GM12873 (cell line): Measurements from ENCODE around the gene TCEANC2.

Experiments
- TF ChIP-seq, protein P1 (sequence below): IDR thresholded peaks from 2 replicates; pipeline ENCODE4 v1.5.1; 2012; ENCODE audit warnings: low read depth, mild to moderate bottlenecking, moderate library complexity, low read length, control low read depth; ENCODE audit not compliant: insufficient read depth; ENCODE audit errors: missing control alignments

The TCEANC2 gene

DNA sequence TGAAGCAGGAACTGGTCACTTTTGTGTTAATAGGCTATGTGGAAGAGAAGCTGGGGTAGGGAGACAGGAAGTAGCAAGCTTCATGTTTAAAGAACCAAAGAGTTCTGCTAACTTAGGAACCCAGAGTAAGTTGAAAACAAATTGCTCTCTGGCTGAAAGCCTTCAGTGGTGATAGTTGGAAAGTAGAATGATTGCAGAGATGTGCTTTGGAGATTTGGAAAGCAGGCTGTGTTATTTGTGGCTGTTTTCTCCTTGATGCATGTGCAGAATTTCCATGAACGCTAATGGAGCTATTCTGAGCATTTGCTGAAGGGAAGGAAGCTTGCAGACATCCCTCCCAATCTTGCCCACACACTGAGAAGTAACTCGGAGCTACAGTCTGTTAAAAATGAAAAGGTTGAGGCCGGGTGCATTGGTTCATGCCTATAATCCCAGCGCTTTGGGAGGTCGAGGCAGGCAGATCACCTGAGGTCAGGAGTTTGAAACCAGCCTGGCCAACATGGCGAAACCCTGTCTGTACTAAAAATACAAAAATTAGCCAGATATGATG is 45.7 kb downstream of the TCEANC2 start:
- TF ChIP-seq, protein P1, sequence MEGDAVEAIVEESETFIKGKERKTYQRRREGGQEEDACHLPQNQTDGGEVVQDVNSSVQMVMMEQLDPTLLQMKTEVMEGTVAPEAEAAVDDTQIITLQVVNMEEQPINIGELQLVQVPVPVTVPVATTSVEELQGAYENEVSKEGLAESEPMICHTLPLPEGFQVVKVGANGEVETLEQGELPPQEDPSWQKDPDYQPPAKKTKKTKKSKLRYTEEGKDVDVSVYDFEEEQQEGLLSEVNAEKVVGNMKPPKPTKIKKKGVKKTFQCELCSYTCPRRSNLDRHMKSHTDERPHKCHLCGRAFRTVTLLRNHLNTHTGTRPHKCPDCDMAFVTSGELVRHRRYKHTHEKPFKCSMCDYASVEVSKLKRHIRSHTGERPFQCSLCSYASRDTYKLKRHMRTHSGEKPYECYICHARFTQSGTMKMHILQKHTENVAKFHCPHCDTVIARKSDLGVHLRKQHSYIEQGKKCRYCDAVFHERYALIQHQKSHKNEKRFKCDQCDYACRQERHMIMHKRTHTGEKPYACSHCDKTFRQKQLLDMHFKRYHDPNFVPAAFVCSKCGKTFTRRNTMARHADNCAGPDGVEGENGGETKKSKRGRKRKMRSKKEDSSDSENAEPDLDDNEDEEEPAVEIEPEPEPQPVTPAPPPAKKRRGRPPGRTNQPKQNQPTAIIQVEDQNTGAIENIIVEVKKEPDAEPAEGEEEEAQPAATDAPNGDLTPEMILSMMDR: no peak

DNA sequence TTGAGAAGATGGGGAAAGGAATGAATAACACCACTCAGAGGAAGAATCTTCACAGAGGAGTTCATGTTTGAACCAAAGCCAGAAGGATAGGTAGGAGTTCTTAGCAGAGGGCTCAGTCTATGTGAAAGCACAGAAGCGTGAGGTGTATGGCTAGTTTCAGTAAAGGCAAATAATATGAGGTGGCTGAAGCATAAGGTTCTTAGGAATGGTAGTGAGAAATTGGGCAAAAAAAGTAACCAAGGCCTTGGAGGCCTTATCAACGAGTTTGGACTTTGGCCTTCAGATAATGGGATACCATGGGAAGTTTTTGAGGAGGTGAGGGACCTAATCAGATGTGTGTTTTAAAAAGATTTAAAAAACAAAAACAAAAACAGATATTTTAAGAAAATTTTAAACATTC is 47.1 kb downstream of the TCEANC2 start:
- TF ChIP-seq, protein P1: no peak

GRCh38 chr1:54103414-54103813 is 50.0 kb downstream of the TCEANC2 start:
- TF ChIP-seq, protein P1: no peak

DNA sequence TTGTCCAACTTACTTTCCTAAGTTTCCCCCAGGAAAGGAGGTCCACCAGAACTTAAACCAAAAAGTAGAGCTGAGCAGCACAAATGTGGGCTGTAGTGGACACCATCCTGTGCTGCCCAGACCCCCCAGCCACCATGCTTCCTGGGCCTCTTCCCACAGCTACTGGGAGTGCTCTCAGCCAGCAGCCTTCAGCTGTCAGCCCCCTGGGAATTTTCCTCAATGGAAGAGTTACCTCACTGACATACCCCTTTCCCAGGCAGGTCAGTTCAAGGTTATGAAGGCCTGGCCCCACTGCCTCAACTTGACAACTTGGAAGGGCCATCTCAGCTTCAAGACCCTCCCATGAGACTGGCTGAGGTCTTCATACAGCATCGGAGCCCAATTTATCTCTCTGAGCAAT is 51.7 kb downstream of the TCEANC2 start:
- TF ChIP-seq, protein P1: no peak

DNA sequence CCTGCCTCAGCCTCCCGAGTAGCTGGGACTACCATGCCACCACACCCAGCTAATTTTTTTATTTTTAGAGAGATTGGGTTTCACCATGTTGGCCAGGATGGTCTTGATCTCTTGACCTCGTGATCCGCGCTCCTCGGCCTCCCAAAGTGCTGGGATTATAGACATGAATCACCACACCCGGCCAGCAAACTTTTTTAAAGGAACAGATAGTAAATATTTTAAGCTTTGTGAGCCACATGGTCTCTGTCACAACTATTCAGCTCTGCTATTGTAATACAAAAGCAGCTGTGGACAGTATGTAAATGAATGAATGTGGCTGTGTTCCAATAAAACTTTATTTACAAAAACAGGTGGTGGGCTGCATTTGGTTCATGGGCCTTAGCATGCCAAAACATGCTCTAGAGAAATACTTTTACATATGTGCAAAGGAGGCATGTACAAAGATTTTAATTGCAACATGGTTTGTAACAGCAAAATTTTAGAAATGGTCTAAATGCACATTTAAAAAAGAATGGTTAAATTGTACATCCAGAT is 52.4 kb downstream of the TCEANC2 start:
- TF ChIP-seq, protein P1: no peak

DNA sequence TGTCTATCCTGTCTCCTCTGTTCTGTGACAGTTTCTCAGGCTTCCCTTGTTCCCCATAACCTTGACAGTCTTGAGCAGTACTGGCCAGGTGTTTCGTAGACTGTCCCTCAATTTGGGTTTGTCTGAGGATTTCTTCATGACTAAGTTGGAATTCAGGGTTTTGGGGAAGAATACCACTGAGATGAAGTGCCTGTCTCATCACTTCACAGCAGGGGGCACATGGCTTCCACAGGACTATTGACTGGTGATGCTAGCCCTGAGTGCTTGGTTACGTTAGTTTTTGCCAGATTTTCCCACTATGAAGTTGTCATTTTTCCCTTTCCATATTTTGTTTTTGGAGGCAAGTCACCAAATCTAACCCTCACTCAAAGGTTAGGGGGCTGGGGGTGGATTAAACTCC is 53.7 kb downstream of the TCEANC2 start:
- TF ChIP-seq, protein P1: peak; percentile 16

- TF ChIP-seq, protein P1: no peak
These were observed 54.7 kb downstream of the TCEANC2 start for GRCh38 chr1:54108156-54108555.
